HK-2 (cell line): ENCODE data around the gene C1orf159.

Source experiments
- DNase-seq: peaks from one replicate; pipeline ENCODE4 v3.0.0-alpha.2; 2018; ENCODE audit not compliant: unreplicated experiment

C1orf159 gene

DNA sequence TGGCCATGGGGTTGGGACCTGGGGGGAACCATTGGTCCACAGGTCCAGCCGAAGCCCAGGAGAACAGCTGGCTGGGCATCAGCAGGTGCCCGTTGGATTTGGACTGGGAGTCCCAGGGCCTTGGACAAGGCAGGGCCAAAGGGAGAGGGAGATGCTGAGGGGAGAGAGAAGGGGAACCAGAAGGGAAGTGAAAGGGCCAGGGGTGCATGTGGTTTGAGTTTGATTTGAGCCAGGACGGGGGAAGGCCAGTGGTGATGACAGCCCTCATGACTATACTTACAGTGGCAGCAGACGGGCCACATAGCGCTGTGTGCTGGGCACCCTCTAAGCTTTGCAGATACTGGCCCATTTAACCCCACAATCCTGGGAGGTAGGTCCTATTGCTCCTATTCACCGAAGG lies 77.2 kb downstream of the C1orf159 start:
- DNase-seq = no peak

DNA sequence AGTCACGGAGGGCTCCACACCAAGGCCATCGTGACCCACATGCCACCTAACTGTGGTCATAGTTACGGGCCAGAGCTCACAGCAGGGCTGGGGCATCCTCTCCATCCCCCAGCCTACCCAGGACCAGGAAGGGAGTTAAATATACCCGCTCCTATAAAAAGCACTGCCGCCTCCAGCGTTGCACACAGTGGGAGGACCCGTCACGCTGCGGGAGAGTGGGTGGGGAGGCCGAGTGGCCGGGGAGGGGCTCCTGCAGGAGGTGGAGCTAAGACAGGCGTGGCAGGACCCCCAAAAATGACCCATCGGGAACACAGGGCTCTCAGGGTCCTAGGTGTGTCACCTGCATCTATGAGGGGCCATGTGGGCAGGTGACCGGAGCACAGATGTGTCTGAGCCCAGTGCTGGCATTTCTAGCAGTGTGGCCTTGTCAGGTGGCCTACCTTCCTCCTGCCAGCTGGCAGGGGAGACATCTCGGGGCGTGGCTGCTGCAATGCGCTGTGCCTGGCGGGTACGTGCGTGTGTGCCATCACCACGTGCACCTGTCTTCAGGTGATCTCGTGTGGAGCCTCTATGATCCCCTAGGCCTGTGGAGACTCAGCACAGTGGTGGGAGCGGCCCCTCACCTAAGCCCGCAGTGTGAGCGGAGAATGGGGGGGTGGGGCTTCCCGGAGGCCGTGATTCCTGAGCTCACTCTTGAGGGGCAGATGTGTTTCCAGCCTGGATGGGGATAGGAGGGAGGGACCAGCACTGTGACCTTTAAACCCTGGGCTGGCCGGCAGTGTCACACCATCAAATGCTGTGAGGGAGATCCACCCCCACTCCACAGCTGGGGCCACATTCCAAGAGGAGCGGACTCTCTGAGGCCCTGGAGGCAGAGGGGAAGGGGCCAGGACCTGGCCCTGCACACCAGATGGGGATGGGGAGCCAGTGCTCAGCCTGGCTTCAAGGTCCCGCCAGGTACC lies 78.2 kb downstream of the C1orf159 start:
- DNase-seq = no peak

DNA sequence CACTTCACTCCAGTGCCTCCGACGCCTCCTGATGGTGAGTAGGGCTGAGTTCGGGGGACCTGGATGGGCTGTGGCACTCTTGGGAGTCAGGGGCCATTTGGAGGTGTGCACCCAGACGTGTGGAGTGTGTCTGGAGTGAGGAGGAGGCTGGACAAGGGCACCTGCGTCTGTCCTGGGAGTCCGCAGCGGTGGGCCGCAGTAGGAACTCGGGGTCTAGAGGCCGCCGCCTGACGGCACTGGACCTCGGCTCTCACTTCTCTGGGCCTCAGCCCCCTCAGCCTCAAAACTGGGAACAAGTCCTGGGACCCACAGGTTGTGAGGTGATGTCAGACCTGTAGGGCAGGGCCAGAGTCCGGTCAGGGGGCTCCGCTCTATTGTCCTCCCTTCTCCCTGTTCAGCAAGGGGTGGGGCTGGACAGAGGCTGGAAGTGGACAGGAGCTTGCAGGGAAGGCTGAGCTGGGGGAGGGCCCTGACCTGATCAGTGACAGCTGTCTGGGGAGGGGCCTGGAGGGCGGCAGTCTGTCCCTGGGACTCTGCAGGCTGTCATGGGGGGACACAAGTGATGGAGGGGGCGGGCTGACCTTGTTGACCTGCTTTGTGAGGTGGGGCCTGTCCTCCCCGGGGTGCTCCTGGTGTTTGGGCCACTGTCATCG lies 80.5 kb downstream of the C1orf159 start:
- no peak for DNase-seq

DNA sequence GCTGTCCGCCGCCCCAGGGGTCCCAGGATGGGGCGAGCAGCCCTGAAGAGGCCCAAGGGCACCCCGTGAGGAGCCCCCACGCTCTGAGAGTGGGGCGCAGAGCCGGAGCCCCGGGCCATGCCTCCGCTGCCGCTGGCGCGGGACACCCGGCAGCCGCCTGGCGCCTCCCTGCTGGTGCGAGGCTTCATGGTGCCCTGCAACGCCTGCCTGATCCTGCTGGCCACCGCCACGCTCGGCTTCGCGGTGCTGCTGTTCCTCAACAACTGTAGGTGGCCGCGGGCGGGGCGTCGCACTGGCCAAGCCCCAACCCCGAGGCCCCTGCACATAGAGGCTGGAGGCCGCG lies 81.5 kb downstream of the C1orf159 start:
- DNase-seq = no peak

DNA sequence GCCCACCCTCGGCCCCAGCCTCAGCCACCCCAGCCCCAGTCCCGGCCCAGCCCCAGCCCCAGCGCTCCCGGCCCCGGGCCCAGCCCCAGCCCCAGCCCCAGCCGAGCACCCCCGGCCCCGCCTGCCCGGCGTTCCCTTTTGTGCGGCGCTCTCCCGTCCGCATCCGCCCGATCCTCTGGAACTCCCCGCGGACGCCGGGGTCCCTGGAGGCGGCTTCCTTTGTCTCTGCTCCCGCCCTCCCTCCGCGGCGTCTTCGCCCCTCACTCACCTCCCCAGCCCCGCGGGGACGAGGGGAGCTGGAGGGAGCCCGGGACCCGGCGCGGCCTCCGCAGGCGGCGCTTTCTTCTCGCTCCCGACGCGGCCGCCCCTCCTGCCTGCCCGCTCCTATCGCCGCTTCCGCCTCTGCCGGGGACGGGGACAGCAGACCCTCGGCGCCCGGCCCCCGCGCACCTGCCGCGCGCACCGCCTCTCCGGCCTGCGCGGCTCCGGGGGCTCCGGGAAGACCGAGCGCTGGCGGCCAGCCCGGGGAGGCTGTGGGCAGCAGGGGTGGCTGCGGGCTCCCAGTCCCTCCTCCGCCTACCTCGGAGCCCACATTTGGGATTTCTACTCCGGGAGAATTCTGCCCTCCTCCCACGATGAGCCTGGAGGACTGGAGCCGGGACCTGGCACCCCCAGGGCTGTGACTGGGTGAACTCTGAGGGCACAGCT lies 82.0 kb downstream of the C1orf159 start:
- DNase-seq = no peak

DNA sequence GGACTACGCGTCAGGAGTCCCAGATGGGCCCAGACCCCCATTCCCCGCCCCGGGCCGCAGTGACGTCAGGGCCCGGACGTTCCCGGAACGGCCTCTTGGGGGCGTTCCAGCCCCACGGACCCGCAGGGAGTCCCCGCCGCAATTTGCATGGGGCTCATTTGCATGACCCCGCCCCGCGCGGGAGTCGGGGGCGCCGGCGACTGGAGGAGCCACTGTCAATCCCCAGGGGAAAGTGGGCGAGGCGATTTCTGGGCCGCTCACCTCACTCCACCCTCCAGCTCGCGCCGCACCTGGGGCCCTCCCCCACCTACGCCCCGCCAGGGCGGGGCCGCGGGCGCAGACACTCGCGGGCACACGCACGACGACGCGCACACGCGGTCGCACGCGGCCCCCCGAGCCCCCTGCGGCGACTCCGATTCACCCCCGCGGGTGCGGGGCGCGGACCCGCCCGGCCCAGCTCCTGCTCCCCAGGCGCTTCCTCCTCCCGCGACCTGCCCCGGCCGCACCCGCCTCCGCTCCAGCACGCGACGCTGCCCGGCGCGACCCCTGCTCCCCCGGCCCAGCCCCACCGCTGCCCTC lies 82.8 kb downstream of the C1orf159 start:
- no peak for DNase-seq

DNA sequence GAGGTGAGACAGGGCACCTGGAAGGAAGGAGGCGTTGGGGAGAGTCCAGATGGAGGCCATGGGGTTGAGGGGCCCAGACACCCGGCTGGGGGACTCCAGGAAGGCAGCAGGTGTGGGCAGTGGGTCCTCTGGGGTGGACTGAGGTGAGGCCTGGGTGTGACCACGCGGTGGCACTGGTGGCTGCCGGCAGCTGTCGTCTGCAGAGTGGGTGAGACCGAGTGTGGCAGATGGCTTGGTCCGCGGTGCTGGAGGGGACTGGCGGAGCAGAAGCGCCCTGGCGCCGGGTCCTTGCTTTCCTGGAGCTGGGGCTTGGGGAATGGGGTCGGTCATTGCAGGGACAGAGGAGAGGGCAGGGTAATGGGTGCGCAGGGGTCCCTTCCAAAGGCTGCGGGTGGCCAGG lies 83.5 kb downstream of the C1orf159 start:
- no peak for DNase-seq
